ENCODE results near the gene BIN1. TPM values are rescaled to one million over a fixed set of nuclear protein-coding genes. Genes with fewer than 3 reads are reported as not detected.

The BIN1 gene
- total RNA-seq, 4 donors from 2014 or later = 36.1 to 101 (median 53.9) TPM

DNA sequence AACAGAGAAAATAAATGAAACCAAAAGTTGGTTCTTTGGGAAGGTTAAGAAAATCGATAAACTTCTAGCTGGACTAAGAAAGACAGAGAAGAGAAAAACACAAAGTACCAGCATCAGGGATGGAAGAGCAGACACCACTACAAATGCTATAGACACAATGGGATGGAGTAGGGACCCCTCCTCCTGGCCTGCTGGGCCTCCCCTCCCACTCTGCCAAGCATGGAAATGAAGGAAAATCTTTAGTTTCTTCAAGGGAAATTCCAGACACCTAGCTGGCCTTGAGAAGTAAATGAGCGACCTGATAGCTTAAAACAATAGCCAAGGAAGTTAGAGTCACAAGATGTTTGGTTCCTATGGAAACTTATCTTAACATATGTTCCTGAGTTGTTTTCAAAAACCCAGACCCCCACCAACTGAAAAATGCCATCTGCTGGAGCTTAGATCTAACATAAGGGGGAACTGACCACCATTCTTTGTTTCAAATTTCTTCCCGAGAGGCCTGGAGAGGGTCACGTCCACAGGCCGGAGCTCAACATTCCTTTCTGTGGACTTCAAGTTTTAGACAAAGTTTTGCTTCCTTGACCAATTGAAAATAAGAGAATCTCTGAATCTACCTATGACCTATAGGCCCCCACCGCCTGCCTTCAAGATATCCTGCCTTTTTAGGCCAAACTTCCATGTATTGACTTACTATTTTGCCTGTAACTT is 101.9 kb downstream of the BIN1 start:
- Histone ChIP-seq H3K4me1 (no peaks in the 10 kb centered on the region), H3K27me3 (no peaks in the 10 kb centered on the region), H3K9me3 (no peaks in the 10 kb centered on the region), H3K4me3 (no peak overlapping the region), H3K27ac (no peak overlapping the region), H3K36me3 (no peaks in the 10 kb centered on the region)
- WGBS, 2 donors (ENCODE audit: low coverage in 1 of 2) = 93 to 96% methylated on average over 5 to 6 of the region's 6 CpGs
- no peak for TF ChIP-seq POLR2AphosphoS5 (IDR thresholded peaks at IDR 0.05)
- TF ChIP-seq, protein P1, sequence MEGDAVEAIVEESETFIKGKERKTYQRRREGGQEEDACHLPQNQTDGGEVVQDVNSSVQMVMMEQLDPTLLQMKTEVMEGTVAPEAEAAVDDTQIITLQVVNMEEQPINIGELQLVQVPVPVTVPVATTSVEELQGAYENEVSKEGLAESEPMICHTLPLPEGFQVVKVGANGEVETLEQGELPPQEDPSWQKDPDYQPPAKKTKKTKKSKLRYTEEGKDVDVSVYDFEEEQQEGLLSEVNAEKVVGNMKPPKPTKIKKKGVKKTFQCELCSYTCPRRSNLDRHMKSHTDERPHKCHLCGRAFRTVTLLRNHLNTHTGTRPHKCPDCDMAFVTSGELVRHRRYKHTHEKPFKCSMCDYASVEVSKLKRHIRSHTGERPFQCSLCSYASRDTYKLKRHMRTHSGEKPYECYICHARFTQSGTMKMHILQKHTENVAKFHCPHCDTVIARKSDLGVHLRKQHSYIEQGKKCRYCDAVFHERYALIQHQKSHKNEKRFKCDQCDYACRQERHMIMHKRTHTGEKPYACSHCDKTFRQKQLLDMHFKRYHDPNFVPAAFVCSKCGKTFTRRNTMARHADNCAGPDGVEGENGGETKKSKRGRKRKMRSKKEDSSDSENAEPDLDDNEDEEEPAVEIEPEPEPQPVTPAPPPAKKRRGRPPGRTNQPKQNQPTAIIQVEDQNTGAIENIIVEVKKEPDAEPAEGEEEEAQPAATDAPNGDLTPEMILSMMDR (IDR thresholded peaks at IDR 0.05) = no peak
- TF ChIP-seq POLR2A (IDR thresholded peaks at IDR 0.05) = no peak
- TF ChIP-seq EP300 (IDR thresholded peaks at IDR 0.05) = no peak
- ATAC-seq = no peak

DNA sequence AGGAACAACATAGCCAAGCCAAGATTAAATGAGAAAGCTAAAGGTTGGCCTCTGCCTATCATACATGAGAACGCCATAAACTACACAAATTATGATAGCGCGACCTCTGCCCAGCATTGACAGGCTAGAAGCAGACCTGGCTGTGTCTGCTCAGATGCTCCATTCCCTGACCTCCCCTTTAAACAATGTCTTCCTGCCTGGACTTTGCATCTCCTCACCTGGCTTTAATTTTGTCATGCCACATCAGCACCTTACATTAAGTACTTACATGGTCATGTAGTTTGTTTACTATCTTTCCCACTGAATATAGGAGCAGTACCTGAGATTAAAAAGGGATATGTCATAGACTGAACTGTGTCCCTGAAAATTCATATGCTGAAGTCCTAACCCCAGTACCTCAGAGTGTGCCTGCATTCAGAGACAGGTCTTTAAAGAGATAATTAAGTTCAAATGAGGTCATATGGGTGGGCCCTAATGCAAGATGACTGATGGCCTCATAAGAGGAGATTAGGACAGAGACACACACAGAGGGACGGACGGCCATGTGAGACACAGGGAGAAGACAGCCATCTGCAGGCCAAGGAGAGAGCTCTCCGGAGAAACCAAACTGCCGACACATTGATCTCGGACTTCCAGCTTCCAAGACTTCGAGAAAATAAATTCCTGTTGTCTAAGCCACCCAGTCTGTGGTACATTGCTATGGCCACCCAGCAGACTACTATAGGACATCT is 103.7 kb downstream of the BIN1 start:
- 85 to 88% methylated on average over 8 to 9 of the region's 9 CpGs for WGBS, 2 donors (ENCODE audit: low coverage in 1 of 2)
- H3K27me3 ChIP-seq = no peaks in the 10 kb centered on the region
- no peak overlapping the region for H3K4me3 ChIP-seq
- no peak for ATAC-seq
- no peak overlapping the region for H3K27ac ChIP-seq
- no peaks in the 10 kb centered on the region for H3K9me3 ChIP-seq
- TF ChIP-seq POLR2AphosphoS5 (IDR thresholded peaks at IDR 0.05) (no peak), EP300 (IDR thresholded peaks at IDR 0.05) (no peak), POLR2A (IDR thresholded peaks at IDR 0.05) (no peak)
- TF ChIP-seq, protein P1 (IDR thresholded peaks at IDR 0.05) = no peak
- H3K4me1 ChIP-seq = no peaks in the 10 kb centered on the region
- H3K36me3 ChIP-seq = no peaks in the 10 kb centered on the region

DNA sequence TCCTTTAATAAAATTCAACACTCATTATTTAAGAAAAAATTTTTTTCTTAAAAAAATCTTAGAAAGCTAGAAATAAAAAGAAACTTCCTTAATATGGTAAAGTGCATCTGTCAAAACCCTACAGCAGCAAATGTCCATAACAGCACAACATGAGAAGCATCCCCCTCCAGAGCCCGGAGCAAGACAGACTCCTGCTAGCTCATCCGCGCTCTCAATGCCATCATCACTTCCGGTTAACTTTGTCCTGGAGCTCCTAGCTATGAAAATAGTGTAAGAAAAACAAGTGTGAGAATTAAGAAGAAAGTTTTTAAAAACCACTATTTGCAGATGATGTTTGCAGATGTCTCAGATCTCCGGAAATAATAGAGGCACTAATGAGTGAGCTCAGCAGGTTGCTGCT is 105.2 kb downstream of the BIN1 start:
- Histone ChIP-seq H3K4me1 (no peaks in the 10 kb centered on the region), H3K36me3 (no peaks in the 10 kb centered on the region), H3K9me3 (no peaks in the 10 kb centered on the region), H3K27me3 (no peaks in the 10 kb centered on the region), H3K27ac (no peak overlapping the region), H3K4me3 (no peak overlapping the region)
- TF ChIP-seq, protein P1 (IDR thresholded peaks at IDR 0.05) = no peak
- TF ChIP-seq POLR2AphosphoS5 (IDR thresholded peaks at IDR 0.05) (no peak), POLR2A (IDR thresholded peaks at IDR 0.05) (no peak), EP300 (IDR thresholded peaks at IDR 0.05) (no peak)
- 80 to 100% methylated on average over 1 to 5 of the region's 5 CpGs for WGBS, 2 donors (ENCODE audit: low coverage in 1 of 2)
- no peak for ATAC-seq

DNA sequence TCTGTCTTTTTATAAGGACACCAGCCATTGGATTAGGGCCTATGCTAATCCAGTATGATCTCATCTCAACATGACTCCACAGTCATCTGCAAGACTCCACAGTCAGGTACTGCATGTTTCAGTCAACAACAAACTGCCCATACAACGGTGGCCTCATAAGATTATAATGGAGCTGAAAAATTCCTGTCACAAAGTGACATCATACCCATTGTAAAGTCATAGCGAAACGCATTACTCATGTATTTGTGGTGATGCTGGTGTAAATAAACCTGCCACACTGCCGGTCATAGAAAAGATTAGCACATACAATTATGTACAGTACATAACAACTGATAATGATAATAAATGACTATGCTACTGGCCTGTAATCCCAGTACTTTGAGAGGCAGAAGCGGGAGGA is 106.0 kb downstream of the BIN1 start:
- H3K27me3 ChIP-seq = no peaks in the 10 kb centered on the region
- TF ChIP-seq POLR2AphosphoS5 (IDR thresholded peaks at IDR 0.05) = no peak
- no peak for TF ChIP-seq POLR2A (IDR thresholded peaks at IDR 0.05)
- TF ChIP-seq, protein P1 (IDR thresholded peaks at IDR 0.05) = no peak
- no peak for TF ChIP-seq EP300 (IDR thresholded peaks at IDR 0.05)
- no peak for ATAC-seq
- H3K9me3 ChIP-seq = no peaks in the 10 kb centered on the region
- no peaks in the 10 kb centered on the region for H3K4me1 ChIP-seq
- H3K27ac ChIP-seq = no peak overlapping the region
- 89 to 100% methylated on average over 3 to 5 of the region's 5 CpGs for WGBS, 2 donors (ENCODE audit: low coverage in 1 of 2)
- no peak overlapping the region for H3K4me3 ChIP-seq
- no peaks in the 10 kb centered on the region for H3K36me3 ChIP-seq

DNA sequence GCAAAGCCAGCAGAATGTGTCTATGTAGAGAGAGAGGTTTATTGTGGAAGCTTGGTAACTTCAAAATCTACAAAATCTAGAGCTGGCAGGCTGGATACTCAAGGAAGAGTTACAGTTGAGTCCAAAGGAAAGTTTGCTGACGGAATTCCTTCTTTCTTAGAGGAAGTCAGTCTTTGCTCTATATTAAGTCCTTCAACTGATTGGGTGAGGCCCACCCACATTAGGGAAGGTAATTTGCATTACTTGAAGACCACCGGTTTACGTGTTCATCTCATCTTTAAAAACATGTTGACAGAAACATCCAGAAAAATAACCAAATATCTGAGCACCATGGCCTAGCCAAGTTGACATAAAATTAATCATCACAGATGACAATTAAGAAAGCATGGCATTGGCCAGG is 106.8 kb downstream of the BIN1 start:
- WGBS, 2 donors (ENCODE audit: low coverage in 1 of 2) = 0 to 75% methylated on average over 1 to 3 of the region's 3 CpGs
- TF ChIP-seq, protein P1 (IDR thresholded peaks at IDR 0.05) = no peak
- TF ChIP-seq POLR2A (IDR thresholded peaks at IDR 0.05) (no peak), POLR2AphosphoS5 (IDR thresholded peaks at IDR 0.05) (no peak), EP300 (IDR thresholded peaks at IDR 0.05) (no peak)
- ATAC-seq = no peak
- no peaks in the 10 kb centered on the region for H3K36me3 ChIP-seq
- no peaks in the 10 kb centered on the region for H3K27me3 ChIP-seq
- H3K4me3 ChIP-seq = no peak overlapping the region
- no peaks in the 10 kb centered on the region for H3K9me3 ChIP-seq
- H3K27ac ChIP-seq = no peak overlapping the region
- no peaks in the 10 kb centered on the region for H3K4me1 ChIP-seq

Data from gastroesophageal sphincter (tissue), 4 donors.